ENCODE results near the gene LIN28B. TPM values are rescaled to one million over a fixed set of nuclear protein-coding genes. Genes with fewer than 3 reads are reported as not detected.

Gene LIN28B
- total RNA-seq, 1 donor from 2014 or later, result 73.2 TPM

- H3K4me3 Mint-ChIP-seq, result no peak overlapping the region
- H3K4me1 Mint-ChIP-seq, result no peaks in the 10 kb centered on the region
- H3K27me3 Mint-ChIP-seq (ENCODE audit: low read depth), result no peaks in the 10 kb centered on the region
- no peak for DNase-seq (ENCODE audit: low read depth, low spot score)
- H3K9me3 Mint-ChIP-seq, result no peaks in the 10 kb centered on the region
- TF ChIP-seq CTCF (conservative IDR thresholded peaks at IDR 0.05), result no peak
- no peak overlapping the region for H3K27ac Mint-ChIP-seq (ENCODE audit: unreplicated experiment)
- H3K36me3 Mint-ChIP-seq (ENCODE audit: low read depth), result peaks cover 11% of the 10 kb centered on the region
These were observed 140.4 kb downstream of the LIN28B start for GRCh38 chr6:105097288-105097687.

DNA sequence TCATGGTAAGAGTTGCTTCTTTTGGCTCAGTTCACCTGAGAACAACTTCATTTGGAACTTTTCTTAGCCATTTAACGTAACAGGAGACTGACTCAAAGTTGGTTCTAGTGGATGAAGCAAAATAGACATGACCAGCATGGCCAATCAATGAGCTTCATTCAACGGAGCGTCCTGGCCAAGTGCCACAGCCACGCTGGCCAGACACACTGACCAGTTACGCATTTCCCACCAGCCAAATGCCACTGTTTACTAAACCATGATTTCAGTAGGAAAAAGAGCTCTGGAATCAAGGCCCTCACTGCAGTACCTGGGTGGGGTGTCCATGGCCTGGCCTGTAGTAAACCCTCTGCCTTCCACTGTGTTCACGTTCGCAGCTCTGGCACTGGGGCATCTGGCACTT is 142.5 kb downstream of the LIN28B start:
- Mint-ChIP-seq H3K27ac (ENCODE audit: unreplicated experiment) (no peak overlapping the region), H3K4me1 (no peaks in the 10 kb centered on the region), H3K9me3 (no peaks in the 10 kb centered on the region), H3K36me3 (ENCODE audit: low read depth) (peaks cover 12% of the 10 kb centered on the region), H3K4me3 (no peak overlapping the region), H3K27me3 (ENCODE audit: low read depth) (no peaks in the 10 kb centered on the region)
- no peak for DNase-seq (ENCODE audit: low read depth, low spot score)
- TF ChIP-seq CTCF (conservative IDR thresholded peaks at IDR 0.05), result no peak

DNA sequence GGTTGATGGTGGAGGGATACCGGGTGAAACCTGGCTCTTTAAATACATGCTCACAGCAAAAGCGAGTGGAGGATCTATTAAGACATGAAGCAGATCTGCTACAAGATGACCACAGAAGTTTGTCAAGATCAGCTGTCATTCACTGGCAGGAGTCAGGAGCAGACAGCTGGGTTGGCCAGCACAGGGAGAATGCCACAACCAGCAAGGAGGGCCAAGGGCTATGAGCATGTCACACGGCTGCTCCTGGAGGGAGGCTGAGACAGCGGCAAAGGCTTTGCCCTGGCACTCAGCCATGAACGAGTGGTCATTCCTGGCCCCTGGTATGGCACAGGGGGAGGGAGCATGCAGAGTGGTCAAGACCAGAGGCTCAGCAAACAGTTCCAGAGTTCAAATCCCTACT is 145.3 kb downstream of the LIN28B start:
- no peak overlapping the region for H3K27ac Mint-ChIP-seq (ENCODE audit: unreplicated experiment)
- H3K27me3 Mint-ChIP-seq (ENCODE audit: low read depth), result no peaks in the 10 kb centered on the region
- H3K36me3 Mint-ChIP-seq (ENCODE audit: low read depth), result peaks cover 8% of the 10 kb centered on the region
- TF ChIP-seq CTCF (conservative IDR thresholded peaks at IDR 0.05), result no peak
- H3K9me3 Mint-ChIP-seq, result no peaks in the 10 kb centered on the region
- H3K4me3 Mint-ChIP-seq, result no peak overlapping the region
- H3K4me1 Mint-ChIP-seq, result no peaks in the 10 kb centered on the region
- DNase-seq (ENCODE audit: low read depth, low spot score), result no peak

DNA sequence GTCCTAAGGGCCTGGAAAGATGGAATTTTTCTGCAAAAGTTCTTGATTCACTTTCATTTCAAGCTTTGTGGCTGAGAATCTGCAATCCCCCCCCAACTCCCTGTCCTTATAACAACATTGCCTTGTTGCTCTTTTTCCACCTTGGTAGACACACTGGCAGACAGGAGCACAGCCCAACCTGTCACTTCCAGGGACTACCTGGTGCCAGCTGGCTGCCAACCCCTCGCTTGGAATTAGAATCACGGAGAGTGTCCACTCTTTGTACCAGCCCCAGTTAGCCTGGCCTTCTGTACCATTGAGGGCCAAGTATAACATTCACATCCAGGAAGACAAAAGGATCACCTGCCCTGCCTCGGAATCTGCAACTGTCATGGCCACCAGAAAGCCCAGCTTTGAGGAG is 148.2 kb downstream of the LIN28B start:
- no peak for TF ChIP-seq CTCF (conservative IDR thresholded peaks at IDR 0.05)
- Mint-ChIP-seq H3K27ac (ENCODE audit: unreplicated experiment) (no peak overlapping the region), H3K4me1 (no peaks in the 10 kb centered on the region), H3K36me3 (ENCODE audit: low read depth) (peaks cover 11% of the 10 kb centered on the region), H3K9me3 (no peaks in the 10 kb centered on the region), H3K27me3 (ENCODE audit: low read depth) (no peaks in the 10 kb centered on the region), H3K4me3 (no peak overlapping the region)
- no peak for DNase-seq (ENCODE audit: low read depth, low spot score)

DNA sequence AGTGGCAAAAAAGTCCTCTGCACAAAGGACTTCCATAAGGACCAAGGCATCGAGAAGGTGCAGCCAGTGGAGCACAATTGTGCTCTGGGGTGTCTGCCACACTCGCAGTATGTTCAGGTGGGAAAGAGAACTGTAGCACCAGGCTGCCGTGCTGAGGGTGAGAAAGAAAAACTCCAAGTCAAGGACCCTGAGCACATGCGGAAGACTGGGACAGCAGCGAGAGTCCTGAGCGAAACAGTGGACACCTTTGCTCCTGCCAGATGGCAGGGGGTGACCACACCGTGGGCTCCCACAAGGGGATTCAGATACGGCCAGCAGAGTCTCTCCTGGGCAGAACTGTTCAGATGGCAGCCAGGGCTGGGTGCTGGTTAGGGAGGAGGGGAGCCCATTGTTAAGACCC is 149.4 kb downstream of the LIN28B start:
- H3K27ac Mint-ChIP-seq (ENCODE audit: unreplicated experiment), result no peak overlapping the region
- no peaks in the 10 kb centered on the region for H3K27me3 Mint-ChIP-seq (ENCODE audit: low read depth)
- H3K4me1 Mint-ChIP-seq, result no peaks in the 10 kb centered on the region
- TF ChIP-seq CTCF (conservative IDR thresholded peaks at IDR 0.05), result no peak
- H3K36me3 Mint-ChIP-seq (ENCODE audit: low read depth), result peaks cover 7% of the 10 kb centered on the region
- no peak overlapping the region for H3K4me3 Mint-ChIP-seq
- no peak for DNase-seq (ENCODE audit: low read depth, low spot score)
- H3K9me3 Mint-ChIP-seq, result no peaks in the 10 kb centered on the region

DNA sequence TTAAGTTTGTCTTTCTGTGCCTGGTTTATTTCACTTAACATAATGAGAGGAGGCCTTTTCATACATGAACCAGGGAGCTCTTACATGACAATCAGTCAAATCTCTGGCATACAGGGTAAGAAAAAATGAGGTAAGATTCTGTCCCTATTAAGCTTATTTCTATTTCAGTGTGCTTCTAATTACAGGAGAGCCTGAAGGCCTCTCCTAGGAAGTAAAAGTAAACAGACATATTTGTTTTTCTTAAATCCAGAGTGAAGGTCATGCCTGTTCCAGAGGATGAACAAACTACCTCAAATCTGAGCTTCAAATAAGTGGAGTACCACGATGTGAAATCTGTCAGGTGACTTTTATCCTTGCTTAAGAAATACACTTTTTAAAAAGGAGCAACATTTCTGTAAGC is 150.3 kb downstream of the LIN28B start:
- no peak for DNase-seq (ENCODE audit: low read depth, low spot score)
- no peak overlapping the region for H3K27ac Mint-ChIP-seq (ENCODE audit: unreplicated experiment)
- H3K27me3 Mint-ChIP-seq (ENCODE audit: low read depth), result no peaks in the 10 kb centered on the region
- peaks cover 7% of the 10 kb centered on the region for H3K36me3 Mint-ChIP-seq (ENCODE audit: low read depth)
- no peaks in the 10 kb centered on the region for H3K4me1 Mint-ChIP-seq
- TF ChIP-seq CTCF (conservative IDR thresholded peaks at IDR 0.05), result no peak
- no peaks in the 10 kb centered on the region for H3K9me3 Mint-ChIP-seq
- H3K4me3 Mint-ChIP-seq, result no peak overlapping the region
